H7 (cell line): ENCODE measurements around the gene KRTDAP. TPM values are rescaled to one million over a fixed set of nuclear protein-coding genes. Genes with fewer than 3 reads are reported as not detected.
A peak's percentile ranks its signal among the peaks of the same experiment; 100 is the strongest.

Source experiments
- DNase-seq: peaks from one replicate; pipeline ENCODE4 v3.0.0; 2012
- H3K27me3 ChIP-seq: 2 replicates; pipeline ENCODE4 v1.6.0; 2011; ENCODE audit warnings: mild to moderate bottlenecking, low read length; ENCODE audit not compliant: control insufficient read depth, insufficient read depth
- H3K36me3 ChIP-seq: replicated peaks from 2 replicates; pipeline ENCODE4 v1.5.1; 2011; ENCODE audit warnings: low read length; ENCODE audit not compliant: control insufficient read depth, insufficient read depth
- H3K4me3 ChIP-seq: 2 replicates; pipeline ENCODE4 v1.5.1; 2011; ENCODE audit warnings: low read depth, mild to moderate bottlenecking, control low read depth, low read length, moderate library complexity; ENCODE audit not compliant: insufficient read depth
- total RNA-seq: library from RNA; depleted of rRNA; stranded (reverse); fragments of >200 nt; shearing (Covaris generic); gene quantifications from 2 replicates; pipeline ENCODE4 v1.2.3, GENCODE V29; 2014; rRNA removed

The KRTDAP gene, protein sequence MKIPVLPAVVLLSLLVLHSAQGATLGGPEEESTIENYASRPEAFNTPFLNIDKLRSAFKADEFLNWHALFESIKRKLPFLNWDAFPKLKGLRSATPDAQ
- total RNA-seq = 0.44 and 0.52 TPM in 2 replicates

DNA sequence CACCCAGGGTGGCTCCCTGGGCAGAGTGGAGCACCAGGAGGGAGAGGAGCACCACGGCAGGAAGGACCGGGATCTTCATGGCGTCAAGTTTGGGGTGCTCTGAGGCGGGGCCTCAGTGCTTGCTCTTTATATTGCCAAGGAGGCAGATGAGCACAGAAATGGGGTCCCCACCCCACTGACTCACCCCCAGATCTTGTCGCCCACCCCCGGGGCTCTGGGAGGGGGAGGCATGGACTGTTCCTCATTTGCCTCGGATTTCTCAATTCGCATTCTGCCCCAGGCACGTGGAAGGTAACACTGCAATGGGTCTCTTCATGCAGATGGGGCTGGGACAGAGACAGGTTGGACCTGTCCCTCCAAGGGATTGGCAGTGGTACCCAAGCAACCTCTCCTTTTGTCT, at the start of gene KRTDAP:
Gene KRTDAP (minus strand): TSS at position 101 of the 400 bp plus-strand sequence. CDS start 22 bp downstream, at position 79.
- no peak for DNase-seq
- Histone ChIP-seq H3K27me3 (peaks cover 1% of the 10 kb centered on the region; the same call in 1 of the 2 replicates), H3K36me3 (no peaks in the 10 kb centered on the region), H3K4me3 (no peak within 1 kb of the TSS)

DNA sequence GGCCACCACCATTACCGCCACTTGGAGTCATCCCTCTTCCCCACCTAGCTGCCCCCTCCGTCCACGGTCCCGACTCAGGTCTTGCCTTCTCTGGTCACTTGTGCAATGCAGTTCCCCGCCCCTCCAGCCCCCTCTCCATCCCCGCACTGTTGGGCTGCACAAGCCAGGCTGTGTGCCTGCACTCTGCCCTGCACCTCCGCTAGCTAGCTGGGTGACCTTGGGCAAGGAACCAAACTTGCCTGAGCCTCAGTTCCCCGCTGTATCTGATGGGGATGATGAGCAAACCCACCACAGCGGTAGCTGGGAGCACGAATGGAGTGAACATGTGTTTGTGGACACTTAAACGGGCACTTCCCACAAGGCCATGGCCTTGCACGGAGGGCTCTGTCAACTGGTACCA, 49.6 kb upstream of the KRTDAP start:
- peaks cover 6% of the 10 kb centered on the region for H3K36me3 ChIP-seq
- H3K27me3 ChIP-seq = no peaks in the 10 kb centered on the region
- no peak for DNase-seq
- no peak overlapping the region for H3K4me3 ChIP-seq

DNA sequence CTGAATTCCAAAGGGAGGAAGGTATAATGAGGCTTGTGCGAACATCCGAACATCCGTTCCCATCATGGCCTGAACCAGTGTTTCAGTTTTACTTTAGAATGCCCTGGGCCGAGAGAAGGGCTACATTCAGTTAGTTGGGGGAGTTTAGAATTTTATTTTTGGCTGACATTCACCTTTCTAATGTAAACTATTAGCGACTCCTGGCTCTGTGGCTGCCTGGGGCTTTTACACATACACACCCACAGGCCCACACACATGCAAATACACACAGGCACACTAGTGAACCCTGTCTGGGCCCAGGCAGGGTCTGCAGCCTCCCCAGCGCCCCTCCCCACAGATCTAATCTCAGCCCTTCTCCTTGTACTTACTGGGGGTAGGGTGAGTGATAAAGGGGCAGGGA, 49.0 kb upstream of the KRTDAP start:
- no peak for DNase-seq
- Histone ChIP-seq H3K27me3 (no peaks in the 10 kb centered on the region), H3K36me3 (peaks cover 6% of the 10 kb centered on the region), H3K4me3 (no peak overlapping the region)

DNA sequence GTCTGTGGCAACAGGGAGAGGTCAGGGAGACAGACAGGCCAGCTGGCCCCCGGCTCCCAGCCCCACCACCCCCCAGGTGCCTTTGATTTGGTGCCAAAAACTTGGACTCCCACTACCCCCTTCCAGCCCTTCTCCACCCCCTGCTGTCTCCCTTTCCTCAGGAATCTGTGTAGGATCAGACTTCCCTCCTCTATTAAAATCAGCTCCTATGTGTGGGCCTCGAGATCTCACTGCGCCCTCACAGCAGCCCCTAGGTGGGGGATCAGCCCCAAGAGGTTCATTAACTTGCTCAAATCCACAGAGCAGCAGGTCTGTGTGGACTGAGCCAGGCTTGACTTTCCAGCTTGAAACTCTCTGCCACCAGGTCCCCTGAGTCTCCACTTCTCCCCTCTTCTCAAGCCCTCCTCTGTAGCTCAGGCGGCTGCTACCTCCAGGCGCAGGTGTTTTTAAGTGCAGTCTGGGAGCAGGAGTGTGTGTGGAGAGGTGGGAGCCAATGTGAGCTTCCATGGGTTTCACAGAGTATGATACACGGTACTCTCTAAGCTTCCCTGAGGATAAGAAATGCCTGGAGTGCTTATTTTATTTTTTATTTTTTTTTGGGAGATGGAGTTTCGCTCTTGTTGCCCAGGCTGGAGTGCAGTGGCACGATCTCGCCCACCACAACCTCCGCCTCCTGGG, 44.7 kb upstream of the KRTDAP start:
- peak; percentile 65 for DNase-seq
- H3K4me3 ChIP-seq = no peak overlapping the region
- H3K27me3 ChIP-seq = peaks cover 2% of the 10 kb centered on the region; the same call in 1 of the 2 replicates
- no peaks in the 10 kb centered on the region for H3K36me3 ChIP-seq

DNA sequence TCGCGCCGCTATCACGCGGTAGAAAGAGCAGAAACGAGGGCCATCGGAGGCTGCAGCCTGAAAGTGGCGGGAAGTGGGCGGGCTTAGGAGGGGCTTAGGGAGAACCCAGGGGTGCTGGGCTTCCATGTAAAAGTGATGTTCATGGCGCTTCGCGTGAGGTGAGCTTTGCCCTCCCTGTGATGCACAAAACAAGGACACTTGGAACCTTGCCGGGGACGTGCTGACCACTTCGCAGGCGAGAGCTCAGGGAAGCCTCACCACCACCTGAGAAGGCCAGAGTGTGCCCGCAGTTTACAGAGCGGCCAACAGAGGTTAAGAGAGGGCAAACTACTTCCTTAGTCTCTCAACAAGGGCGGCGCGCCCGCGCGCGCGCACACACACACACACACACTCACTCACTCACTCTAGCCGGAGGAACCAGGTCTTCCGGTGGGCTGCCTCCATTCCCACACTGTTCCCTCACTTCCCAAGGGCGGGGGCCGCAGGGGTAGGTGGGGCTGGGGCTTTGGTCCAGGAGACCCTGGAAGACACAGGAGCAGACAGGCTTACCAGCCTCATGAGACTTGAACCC, 43.6 kb upstream of the KRTDAP start:
- Histone ChIP-seq H3K36me3 (no peaks in the 10 kb centered on the region), H3K4me3 (peak overlapping the region; percentile 27; the same call in 1 of the 2 replicates), H3K27me3 (peaks cover 2% of the 10 kb centered on the region; the same call in 1 of the 2 replicates)
- DNase-seq = peak; percentile 89

DNA sequence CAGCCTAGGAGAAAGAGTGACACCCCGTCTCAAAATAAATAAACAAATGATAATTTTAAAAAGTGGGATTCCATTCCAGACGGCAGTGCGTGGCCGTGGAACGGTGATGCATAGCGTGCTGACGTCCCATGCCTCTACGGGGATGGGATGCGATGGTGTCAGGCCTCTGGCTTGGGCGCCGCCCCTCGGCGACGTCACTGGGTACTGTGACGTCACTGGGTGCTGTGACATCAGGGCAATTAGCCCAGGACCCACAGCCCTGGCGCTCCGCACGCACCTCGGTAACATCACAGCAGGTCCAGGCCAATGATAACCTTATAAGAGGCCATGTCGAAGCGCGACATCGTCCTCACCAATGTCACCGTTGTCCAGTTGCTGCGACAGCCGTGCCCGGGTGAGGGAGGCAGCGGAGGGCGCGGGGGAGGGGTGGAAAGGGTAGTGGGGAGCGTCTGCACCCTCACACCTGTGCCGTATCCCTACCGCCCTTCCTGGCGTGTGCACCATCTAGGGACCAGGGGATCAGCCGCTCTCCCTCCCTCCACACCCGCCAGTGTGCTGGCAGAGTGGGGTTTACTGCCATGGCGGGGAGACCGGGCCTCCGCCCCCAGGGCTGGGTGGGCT, 43.0 kb upstream of the KRTDAP start, which contains the start of gene GAPDHS:
Gene GAPDHS (plus strand): TSS at position 256 of the 621 bp plus-strand sequence. CDS start 72 bp downstream, at position 328.
- peak within 1 kb of the TSS; percentile 27; the same call in 1 of the 2 replicates for H3K4me3 ChIP-seq
- H3K27me3 ChIP-seq = peaks cover 2% of the 10 kb centered on the region
- H3K36me3 ChIP-seq = no peaks in the 10 kb centered on the region
- DNase-seq = peak; percentile 80

DNA sequence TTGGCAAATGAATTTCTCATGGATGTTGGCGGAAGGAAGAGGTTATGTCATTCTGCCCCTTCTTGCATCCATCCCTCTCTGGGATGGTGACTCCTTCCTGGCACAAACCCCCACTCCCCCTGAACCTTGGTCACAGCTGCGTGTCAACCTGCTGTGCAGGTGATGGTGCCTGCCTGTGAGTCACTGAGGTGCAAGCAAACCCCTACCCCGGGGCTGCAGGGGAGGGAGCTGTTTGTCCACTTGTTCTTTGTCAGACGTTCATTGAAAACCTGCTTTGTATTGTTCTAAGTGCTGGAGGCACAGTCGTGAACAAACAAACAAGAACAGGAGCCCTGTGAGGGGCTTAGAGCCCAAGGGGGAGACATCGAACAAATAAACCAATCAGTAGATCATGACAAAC, 41.0 kb upstream of the KRTDAP start:
- no peak overlapping the region for H3K4me3 ChIP-seq
- DNase-seq = no peak
- H3K36me3 ChIP-seq = no peaks in the 10 kb centered on the region
- peaks cover 2% of the 10 kb centered on the region for H3K27me3 ChIP-seq

DNA sequence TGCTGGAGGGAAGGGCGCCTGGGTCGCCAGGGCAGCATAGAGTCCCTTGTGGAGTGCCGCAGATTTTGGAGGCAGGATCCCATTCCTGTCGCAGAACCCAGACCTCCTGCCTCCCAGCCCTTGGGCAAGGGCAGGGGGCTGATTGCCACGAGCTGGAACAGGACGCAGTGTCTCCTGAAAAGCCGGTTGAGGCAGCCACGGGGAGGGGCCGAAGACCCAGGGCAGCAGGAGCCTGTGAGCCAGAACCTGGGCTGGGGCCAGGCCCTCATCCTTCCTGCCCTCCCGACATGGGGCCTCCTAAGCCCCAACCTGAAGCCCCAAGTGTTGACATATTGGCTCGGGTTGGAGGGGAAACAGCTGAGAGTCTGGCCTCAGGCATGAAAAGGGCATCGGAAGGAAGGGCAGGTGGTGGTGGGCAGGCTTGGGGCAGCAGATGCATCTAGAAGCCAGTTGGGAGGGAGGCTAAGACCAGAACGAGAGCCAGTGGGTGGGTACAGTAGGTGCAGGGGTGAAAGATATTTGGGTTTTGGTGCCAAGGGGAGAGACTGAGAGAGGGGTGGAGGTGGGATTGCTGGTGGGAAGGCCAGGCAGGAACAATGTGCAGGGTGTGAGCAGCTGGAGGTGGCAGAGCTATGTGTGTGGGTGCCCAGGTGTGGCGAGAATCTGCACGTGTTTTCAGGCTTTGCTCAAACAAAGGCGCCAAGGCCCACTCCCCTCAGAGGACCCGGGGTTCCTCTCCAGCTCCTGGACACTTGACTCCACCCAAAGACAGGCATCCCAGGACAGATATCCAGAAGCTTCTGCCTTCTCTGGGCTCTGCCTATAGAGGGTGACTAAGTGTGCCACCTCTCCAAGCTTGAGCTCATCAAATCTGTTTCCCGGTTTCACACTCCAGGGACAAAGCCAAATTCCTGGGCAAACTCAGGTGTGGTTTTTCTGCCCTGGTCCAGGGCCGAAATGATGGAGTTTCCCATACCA, 39.3 kb upstream of the KRTDAP start:
- no peak for DNase-seq
- no peak overlapping the region for H3K4me3 ChIP-seq
- H3K36me3 ChIP-seq = no peaks in the 10 kb centered on the region
- peaks cover 6% of the 10 kb centered on the region for H3K27me3 ChIP-seq

DNA sequence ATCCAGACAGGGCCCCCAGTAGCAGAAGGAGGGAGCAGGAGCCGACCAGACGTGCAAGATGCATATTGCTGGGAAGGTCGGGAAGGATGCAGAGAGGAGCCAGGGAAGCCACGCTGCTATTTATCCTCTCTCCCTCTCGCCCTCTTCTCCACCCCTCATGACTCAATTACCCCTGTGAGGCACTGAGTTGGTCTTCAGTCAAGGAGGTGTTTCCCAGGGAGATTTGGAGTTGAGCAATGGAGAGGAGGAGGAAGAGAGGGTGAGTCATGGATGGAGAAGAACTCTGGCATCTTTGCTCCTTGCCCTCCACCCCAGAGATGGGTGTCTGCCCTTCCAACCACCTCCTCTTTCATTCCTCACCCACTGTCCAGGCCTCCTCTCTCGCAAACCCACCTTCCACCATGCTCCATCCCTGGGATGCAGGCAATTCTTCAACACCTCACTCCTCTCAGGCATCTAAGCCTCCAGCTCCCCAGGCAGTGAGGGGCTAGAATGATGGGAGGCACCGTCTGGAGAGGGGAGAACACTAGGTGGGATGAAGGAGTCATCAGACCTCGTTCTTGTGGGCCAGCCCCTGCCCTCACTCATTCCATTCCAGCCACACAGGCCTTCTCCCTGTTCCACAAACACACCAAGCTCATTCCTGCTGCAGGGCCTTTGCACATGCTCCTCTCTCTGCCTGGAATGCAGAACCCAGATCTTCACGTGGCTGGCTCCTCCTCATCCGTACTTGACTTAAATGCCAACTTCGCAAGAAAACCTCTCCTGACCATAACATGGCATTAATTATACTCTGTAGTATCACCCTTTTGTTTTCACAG, 38.2 kb upstream of the KRTDAP start, which contains the start of gene SBSN:
Gene SBSN (minus strand): TSS at position 94 of the 821 bp plus-strand sequence. CDS start 30 bp downstream, at position 64.
- Histone ChIP-seq H3K27me3 (peaks cover 6% of the 10 kb centered on the region), H3K4me3 (no peak within 1 kb of the TSS), H3K36me3 (no peaks in the 10 kb centered on the region)
- DNase-seq = no peak

DNA sequence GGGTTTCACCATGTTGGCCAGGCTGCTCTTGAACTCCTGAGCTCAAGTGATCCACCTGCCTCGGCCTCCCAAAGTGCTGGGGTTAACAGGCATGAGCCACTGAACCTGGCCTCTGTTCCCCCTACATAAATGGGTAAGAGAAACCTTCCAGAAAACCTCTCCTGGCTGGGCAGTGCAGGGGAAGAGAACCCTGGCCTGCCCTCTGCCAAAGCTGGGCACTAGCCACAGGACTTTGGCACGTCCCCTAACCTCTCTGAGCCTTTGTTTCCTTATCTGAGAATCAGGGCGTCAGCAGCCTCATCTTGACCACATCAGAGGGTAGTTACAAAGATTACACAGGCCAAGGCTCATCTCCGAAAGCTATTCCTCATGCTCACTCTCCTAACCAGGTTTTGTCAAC, 35.6 kb upstream of the KRTDAP start:
- H3K4me3 ChIP-seq = no peak overlapping the region
- no peak for DNase-seq
- H3K36me3 ChIP-seq = no peaks in the 10 kb centered on the region
- peaks cover 4% of the 10 kb centered on the region for H3K27me3 ChIP-seq

DNA sequence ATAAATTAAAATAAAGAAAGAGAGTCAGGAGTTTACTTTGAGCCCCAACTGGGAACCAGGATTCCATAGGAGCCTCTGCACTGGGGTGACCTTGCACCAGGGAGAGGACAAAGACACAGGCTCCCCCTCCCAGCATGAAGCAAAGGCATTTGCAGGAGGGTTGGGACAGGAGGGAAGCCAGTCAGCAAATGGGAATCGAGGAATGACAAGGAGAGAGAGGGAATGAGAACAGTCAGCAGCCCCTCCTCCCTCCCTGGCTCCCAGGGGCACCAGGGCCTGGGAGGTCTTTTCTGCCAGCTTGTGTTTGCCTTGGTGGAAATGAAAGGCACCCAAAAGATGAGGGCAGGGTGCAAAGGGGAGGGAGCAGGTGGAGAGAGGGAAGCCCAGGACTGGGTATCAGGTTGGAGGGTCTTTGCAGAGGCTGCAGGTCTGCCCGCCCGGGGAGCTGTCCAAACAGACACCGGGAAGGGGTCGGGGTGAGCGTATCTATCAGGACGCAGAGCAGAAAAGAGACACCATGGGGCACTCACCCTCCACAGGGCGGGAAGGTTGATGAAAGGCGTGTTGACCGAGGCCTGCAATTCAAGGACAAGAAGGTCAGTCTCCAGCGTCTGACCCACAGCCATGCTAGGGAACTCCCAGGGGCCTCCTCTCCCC, 34.0 kb upstream of the KRTDAP start:
- H3K4me3 ChIP-seq = peak overlapping the region; percentile 19
- H3K36me3 ChIP-seq = no peaks in the 10 kb centered on the region
- DNase-seq = peak; percentile 84
- peaks cover 4% of the 10 kb centered on the region for H3K27me3 ChIP-seq

DNA sequence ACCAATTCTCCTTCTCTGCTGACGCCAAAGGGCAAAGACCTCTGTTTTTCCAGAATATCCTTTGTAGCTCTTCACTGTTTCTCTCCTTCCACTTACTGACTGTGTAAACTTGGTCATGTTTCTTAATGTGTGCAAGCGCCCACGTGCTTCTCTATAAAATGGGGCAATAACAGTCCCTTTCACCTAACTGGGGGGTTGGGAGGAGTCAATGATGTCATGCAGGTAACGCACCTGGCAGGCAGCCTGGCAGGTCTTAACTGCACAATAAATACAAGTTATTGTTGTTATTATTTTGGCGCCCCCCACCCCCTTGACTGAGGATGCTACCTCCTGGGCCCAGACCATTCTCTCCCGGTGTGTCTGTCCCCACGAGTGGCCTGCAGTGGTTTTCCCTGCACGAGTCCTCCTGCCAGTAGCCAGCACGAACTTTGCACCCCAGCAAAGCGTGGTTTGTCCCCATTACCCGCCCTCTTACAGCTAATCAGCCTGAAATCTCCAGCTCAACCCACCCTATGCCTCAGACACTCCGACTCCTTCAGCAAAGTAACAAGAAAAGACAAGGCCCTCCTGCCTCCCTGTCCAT, 32.6 kb upstream of the KRTDAP start:
- H3K36me3 ChIP-seq = no peaks in the 10 kb centered on the region
- H3K4me3 ChIP-seq = no peak overlapping the region
- no peak for DNase-seq
- H3K27me3 ChIP-seq = peaks cover 4% of the 10 kb centered on the region; the same call in 1 of the 2 replicates
